Adrenal gland (tissue), 12 donors: Measurements from ENCODE around the gene NELFB. TPM values are rescaled to one million over a fixed set of nuclear protein-coding genes. Genes with fewer than 3 reads are reported as not detected.
A peak's percentile ranks its signal among the peaks of the same experiment; 100 is the strongest.

Experiments used
- DNase-seq, 7 donors: peaks; one replicate each; pipeline ENCODE4 v3.0.0-alpha.2; 2019 to 2020
- H3K27ac ChIP-seq, 5 donors: fragments of 200-600 bp; sonication (generic) in 4 of 5; 1 replicate in 3 of 5; 2 replicates in 2 of 5; pipeline versions ENCODE4 v1.5.1 to v1.8.0; 2016 to 2020; ENCODE audit warnings: mild to moderate bottlenecking in 1 of 5
- H3K27me3 ChIP-seq: fragments of 200-600 bp; 2 replicates; pipeline ENCODE4 v1.8.0; 2021
- H3K36me3 ChIP-seq, 2 donors: fragments of 200-600 bp; replicated peaks in 1 of 2; 1 replicate in 1 of 2; 2 replicates in 1 of 2; pipeline versions ENCODE4 v1.5.1 to v1.8.0; 2018 to 2022
- H3K4me1 ChIP-seq, 2 donors: fragments of 200-600 bp; replicated peaks in 1 of 2; 1 replicate in 1 of 2; 2 replicates in 1 of 2; pipeline versions ENCODE4 v1.5.1 to v1.8.0; 2018 to 2021
- H3K4me3 ChIP-seq, 4 donors: fragments of 200-600 bp; sonication (generic) in 3 of 4; one replicate each; pipeline ENCODE4 v1.5.1; 2016 to 2018
- H3K9me3 ChIP-seq, 3 donors: fragments of 200-600 bp; sonication (generic) in 1 of 3; replicated peaks in 1 of 3; 1 replicate in 2 of 3; 2 replicates in 1 of 3; pipeline versions ENCODE4 v1.5.1 to v1.8.0; 2016 to 2021
- CTCF ChIP-seq, 6 experiments: fragments of 450-650 bp in 4 of 6; fragments of 200-600 bp in 2 of 6; sonication (generic) in 1 of 6; IDR thresholded peaks; 1 replicate in 5 of 6; 2 replicates in 1 of 6; pipeline versions ENCODE4 v1.5.1 to v1.8.0; 2016 to 2021; ENCODE audit warnings: antibody characterized with exemption in 6 of 6, mild to moderate bottlenecking in 2 of 6, moderate library complexity in 1 of 6
- POLR2A ChIP-seq, 2 donors: fragments of 450-650 bp; IDR thresholded peaks; one replicate each; pipeline ENCODE4 v1.6.1; 2017; ENCODE audit warnings: antibody characterized with exemption in 2 of 2, mild to moderate bottlenecking in 2 of 2, moderate library complexity in 1 of 2
- WGBS, 4 donors: extraction: QIAGEN DNeasy Blood & Tissue Kit in 2 of 4; methylation state at CpG; one replicate each; pipeline versions ENCODE4 v1.1.5 to v1.1.7; 2013 to 2017; 5-methylcytosine and 5-hydroxymethylcytosine counted together
- intact Hi-C, 2 donors: fragments of 100-400 bp; cut with DNase I; formaldehyde crosslinking; loops; one replicate each; pipeline versions ENCODE4 v1.14.1 to v1.15.0; 2022 to 2023
- polyA plus RNA-seq, 3 donors: library from polyadenylated mRNA; stranded (reverse); fragments of 200-250 nt in 2 of 3; fragments of 350-450 nt in 1 of 3; fragmentation: Illumina TruSeq in 1 of 3; extraction: RNeasy Lipid Tissue Mini Kit (QIAGEN cat#74804) in 1 of 3; gene quantifications; one replicate each; pipeline ENCODE4 v1.2.3, GENCODE V29; 2013 to 2014
- total RNA-seq, 9 donors: library from RNA; depleted of rRNA in 4 of 9; stranded (reverse); fragments of >200 nt in 4 of 9; fragments of 120-200 nt in 1 of 9; fragmentation: NEBNext Ultra II Directional in 1 of 9; extraction: Animal tissue kit (Norgen Biotek cat#: 25700) in 1 of 9; gene quantifications; one replicate each; pipeline versions ENCODE4 v1.1.0 to v1.2.4, GENCODE V29; 2013 to 2023
- donor health status: healthy with polysubstance abuse.
- donor health status: Bipolar disorder and iron deficiency.
- donor health status: DM: yes; HTN: yes; CAD: no.
- donor health status: DM: no; HTN: no; CAD: no.
- donor health status: DM: no; HTN: no; CAD: no.
- donor health status: DM: yes; HTN: yes; CAD: no.

NELFB gene
- total and polyA plus RNA-seq, 12 donors = 10.9 to 56.3 (median 36.9) TPM

DNA sequence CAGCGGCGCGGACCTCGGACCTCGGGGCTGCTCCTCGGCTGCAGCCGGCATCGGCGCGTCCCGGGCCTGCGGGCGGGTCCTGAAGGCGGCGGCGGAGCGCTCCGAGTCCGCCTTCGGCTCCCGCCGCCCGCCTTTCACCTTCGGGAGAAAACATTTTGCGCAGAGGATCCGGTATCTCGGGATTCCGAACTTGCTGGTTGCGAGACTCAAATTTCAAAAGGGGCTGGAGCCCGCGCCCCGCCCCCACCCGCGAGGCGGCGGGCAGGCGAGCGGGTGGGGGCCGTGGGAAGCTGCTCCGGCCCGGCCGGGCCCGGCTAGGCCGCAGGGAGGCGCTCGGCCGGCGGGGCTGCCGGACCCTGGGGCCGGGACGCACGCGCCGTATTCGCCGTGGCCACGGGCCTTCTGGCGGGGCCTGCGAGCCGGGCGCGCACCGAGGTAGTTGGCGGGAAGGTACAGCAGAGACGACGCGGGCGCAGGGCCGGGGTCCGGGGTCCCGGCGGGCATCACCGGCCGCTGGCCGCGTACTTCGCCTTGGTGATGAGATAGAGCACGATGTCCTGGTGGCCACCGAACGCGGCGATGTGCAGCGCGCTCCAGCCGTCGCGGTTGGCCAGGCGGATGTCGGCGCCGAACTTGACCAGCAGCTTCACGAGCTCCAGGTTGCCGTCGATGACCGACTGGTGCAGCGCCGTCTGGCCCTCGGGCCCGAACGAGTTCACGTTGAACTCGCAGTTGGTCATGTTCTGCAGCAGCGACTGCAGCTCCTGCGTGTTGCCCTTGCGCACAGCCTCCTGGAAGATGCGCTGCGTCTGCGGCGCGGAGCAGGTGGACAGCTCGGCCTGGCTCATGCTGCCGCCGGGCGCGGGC, 46.2 kb downstream of the NELFB start:
- no peaks in the 10 kb centered on the region for H3K9me3 ChIP-seq
- WGBS, 4 donors = 0 to 2% (median 1%) methylated on average over 10 to 115 of the region's 115 CpGs
- TF ChIP-seq POLR2A (IDR thresholded peaks at IDR 0.05) (no peak), CTCF (IDR thresholded peaks at IDR 0.05) (peak in 2 of 6 experiments; percentile 18 to 20)
- peak in 2 of 7 donors; percentile 23 to 29 for DNase-seq
- intact Hi-C loops = no loop called here
- H3K4me3 ChIP-seq = peak overlapping the region in 1 of 4 donors; percentile 49
- H3K36me3 ChIP-seq = no peaks in the 10 kb centered on the region
- peaks cover 11 to 33% of the 10 kb centered on the region in 2 donors for H3K4me1 ChIP-seq
- H3K27ac ChIP-seq = peak overlapping the region in 1 of 5 donors; percentile 57
- H3K27me3 ChIP-seq = peaks cover 24% of the 10 kb centered on the region

DNA sequence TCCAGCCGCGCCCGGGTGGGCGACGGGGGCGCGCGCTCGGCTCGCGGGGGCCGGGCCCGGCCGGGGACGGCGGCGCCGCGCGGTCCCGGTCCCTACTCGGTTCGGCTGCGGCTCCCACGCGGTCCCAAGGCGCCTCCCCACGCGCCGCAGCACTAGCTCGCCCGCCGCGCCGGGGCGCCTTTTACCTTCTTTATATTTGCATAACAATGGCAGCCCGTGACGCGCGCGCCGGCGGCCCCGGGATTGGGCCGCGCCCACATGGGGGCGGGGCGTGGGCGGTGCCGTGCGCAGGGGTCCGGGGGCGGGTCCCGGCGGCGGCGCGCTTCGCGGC, 47.0 kb downstream of the NELFB start, which contains the start of gene NRARP:
Gene NRARP (minus strand): TSS at position 154 of the 331 bp plus-strand sequence. CDS start 343 bp downstream, outside the sequence.
- peak within 1 kb of the TSS in 1 of 4 donors; percentile 55 for H3K4me3 ChIP-seq
- peaks cover 23% of the 10 kb centered on the region for H3K27me3 ChIP-seq
- intact Hi-C loops = no loop called here
- H3K36me3 ChIP-seq = no peaks in the 10 kb centered on the region
- peaks cover 7 to 37% of the 10 kb centered on the region in 2 donors for H3K4me1 ChIP-seq
- TF ChIP-seq CTCF (IDR thresholded peaks at IDR 0.05) (no peak), POLR2A (IDR thresholded peaks at IDR 0.05) (peak; percentile 31 to 43)
- H3K27ac ChIP-seq = peak within 1 kb of the TSS in 1 of 5 donors; percentile 57
- peak; percentile 77 to 91 (median 87) for DNase-seq
- WGBS, 4 donors = 0 to 1% methylated on average over 51 to 60 of the region's 60 CpGs; no CpG with 5 or more reads in 2 of the 4 donors
- H3K9me3 ChIP-seq = no peaks in the 10 kb centered on the region

- Histone ChIP-seq H3K9me3 (no peaks in the 10 kb centered on the region), H3K27me3 (peaks cover 27% of the 10 kb centered on the region), H3K36me3 (no peaks in the 10 kb centered on the region), H3K27ac (peak overlapping the region in 1 of 5 donors; percentile 57), H3K4me3 (peak overlapping the region in 1 of 4 donors; percentile 55), H3K4me1 (peaks cover 7 to 38% of the 10 kb centered on the region in 2 donors)
- intact Hi-C loops = no loop called here
- DNase-seq = peak in 3 of 7 donors; percentile 50 to 62 (median 62)
- TF ChIP-seq CTCF (IDR thresholded peaks at IDR 0.05) (peak; percentile 12 to 55 (median 45)), POLR2A (IDR thresholded peaks at IDR 0.05) (no peak)
- 9 to 50% (median 13%) methylated on average over 6 to 78 of the region's 78 CpGs for WGBS, 4 donors
Measured at GRCh38 chr9:137302449-137303150, 47.5 kb downstream of the NELFB start.
